Parathyroid adenoma (tissue), 2 donors: ENCODE data around the gene FTSJ3.
"Not testable (repeated sequence)": the region's sequence is repeated elsewhere in the genome, so short reads cannot be mapped to it uniquely, and the experiment has no call there.

Experiments
- H2AFZ ChIP-seq: fragments of 300-600 bp; sonication (generic); one replicate; pipeline ENCODE4 v1.7.0; 2017; ENCODE audit warnings: antibody characterized with exemption, mild to moderate bottlenecking
- H3K27ac ChIP-seq: fragments of 300-600 bp; sonication (generic); one replicate; pipeline ENCODE4 v1.7.0; 2017
- H3K27me3 ChIP-seq: fragments of 300-600 bp; sonication (generic); one replicate; pipeline ENCODE4 v1.7.0; 2017; ENCODE audit warnings: low read length; ENCODE audit not compliant: control insufficient read depth, insufficient read depth
- H3K36me3 ChIP-seq: fragments of 300-600 bp; sonication (generic); one replicate; pipeline ENCODE4 v1.7.0; 2017; ENCODE audit warnings: low read length; ENCODE audit not compliant: control insufficient read depth, insufficient read depth
- H3K4me1 ChIP-seq: fragments of 300-600 bp; sonication (generic); one replicate; pipeline ENCODE4 v1.7.0; 2017; ENCODE audit warnings: control low read depth
- H3K4me2 ChIP-seq: fragments of 300-600 bp; sonication (generic); one replicate; pipeline ENCODE4 v1.7.0; 2017; ENCODE audit warnings: low read length
- H3K4me3 ChIP-seq: fragments of 300-600 bp; sonication (generic); one replicate; pipeline ENCODE4 v1.7.0; 2017; ENCODE audit warnings: low read depth, low read length
- H3K79me2 ChIP-seq: fragments of 300-600 bp; sonication (generic); one replicate; pipeline ENCODE4 v1.7.0; 2017; ENCODE audit warnings: control low read depth
- H3K9ac ChIP-seq: fragments of 300-600 bp; sonication (generic); one replicate; pipeline ENCODE4 v1.7.0; 2017; ENCODE audit warnings: mild to moderate bottlenecking
- H3K9me3 ChIP-seq: fragments of 300-600 bp; sonication (generic); one replicate; pipeline ENCODE4 v1.7.0; 2017; ENCODE audit warnings: low read length; ENCODE audit not compliant: control insufficient read depth
- TF ChIP-seq, protein P1 (sequence below): fragments of 300-600 bp; sonication (generic); IDR thresholded peaks from one replicate; pipeline ENCODE4 v1.7.0; 2017; ENCODE audit warnings: antibody characterized with exemption, mild to moderate bottlenecking
- donor health status: primary hyperparathyroidism.

FTSJ3 gene

DNA sequence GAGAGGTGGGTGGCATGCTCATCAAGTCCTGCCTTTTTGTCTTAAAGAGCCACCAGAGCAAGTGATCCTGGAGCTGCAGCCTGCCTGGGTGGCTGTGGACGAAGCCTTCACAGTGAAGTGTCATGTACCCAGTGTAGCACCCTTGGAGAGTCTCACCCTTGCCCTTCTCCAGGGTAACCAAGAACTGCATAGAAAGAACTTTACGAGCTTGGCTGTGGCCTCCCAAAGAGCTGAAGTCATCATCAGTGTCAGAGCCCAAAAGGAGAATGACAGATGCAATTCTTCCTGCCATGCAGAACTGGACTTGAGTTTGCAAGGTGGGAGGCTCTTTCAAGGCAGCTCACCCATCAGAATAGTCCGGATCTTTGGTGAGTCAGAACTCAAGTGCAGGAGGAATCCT is 31.8 kb upstream of the FTSJ3 start:
- Histone ChIP-seq H3K27me3 (no peaks in the 10 kb centered on the region), H3K4me3 (no peak overlapping the region), H3K36me3 (no peaks in the 10 kb centered on the region), H3K9me3 (no peaks in the 10 kb centered on the region), H3K27ac (no peak overlapping the region), H3K4me2 (no peak overlapping the region), H3K79me2 (no peaks in the 10 kb centered on the region), H2AFZ (no peak overlapping the region), H3K4me1 (no peaks in the 10 kb centered on the region), H3K9ac (no peak overlapping the region)
- TF ChIP-seq, protein P1, sequence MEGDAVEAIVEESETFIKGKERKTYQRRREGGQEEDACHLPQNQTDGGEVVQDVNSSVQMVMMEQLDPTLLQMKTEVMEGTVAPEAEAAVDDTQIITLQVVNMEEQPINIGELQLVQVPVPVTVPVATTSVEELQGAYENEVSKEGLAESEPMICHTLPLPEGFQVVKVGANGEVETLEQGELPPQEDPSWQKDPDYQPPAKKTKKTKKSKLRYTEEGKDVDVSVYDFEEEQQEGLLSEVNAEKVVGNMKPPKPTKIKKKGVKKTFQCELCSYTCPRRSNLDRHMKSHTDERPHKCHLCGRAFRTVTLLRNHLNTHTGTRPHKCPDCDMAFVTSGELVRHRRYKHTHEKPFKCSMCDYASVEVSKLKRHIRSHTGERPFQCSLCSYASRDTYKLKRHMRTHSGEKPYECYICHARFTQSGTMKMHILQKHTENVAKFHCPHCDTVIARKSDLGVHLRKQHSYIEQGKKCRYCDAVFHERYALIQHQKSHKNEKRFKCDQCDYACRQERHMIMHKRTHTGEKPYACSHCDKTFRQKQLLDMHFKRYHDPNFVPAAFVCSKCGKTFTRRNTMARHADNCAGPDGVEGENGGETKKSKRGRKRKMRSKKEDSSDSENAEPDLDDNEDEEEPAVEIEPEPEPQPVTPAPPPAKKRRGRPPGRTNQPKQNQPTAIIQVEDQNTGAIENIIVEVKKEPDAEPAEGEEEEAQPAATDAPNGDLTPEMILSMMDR, result no peak

DNA sequence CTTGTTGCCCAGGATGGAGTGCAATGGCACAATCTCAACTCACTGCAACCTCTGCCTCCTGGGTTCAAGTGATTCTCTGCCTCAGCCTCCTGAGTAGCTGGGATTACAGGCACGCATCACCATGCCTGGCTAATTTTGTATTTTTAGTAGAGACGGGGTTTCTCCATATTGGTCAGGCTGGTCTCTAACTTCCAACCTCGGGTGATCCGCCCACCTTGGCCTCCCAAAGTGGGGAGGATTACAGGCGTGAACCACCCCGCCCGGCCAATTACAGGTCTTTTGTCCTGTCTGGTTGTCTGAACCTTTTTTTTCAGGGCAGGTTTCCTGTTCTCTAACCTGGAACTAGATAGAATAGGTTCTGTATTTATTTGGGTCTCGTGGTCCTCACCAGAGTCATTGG is 29.0 kb upstream of the FTSJ3 start:
- not testable (repeated sequence) for H3K4me1 ChIP-seq, H3K9me3 ChIP-seq, H3K79me2 ChIP-seq, H3K4me2 ChIP-seq, H2AFZ ChIP-seq, H3K36me3 ChIP-seq, H3K27me3 ChIP-seq, H3K9ac ChIP-seq, H3K27ac ChIP-seq, H3K4me3 ChIP-seq

DNA sequence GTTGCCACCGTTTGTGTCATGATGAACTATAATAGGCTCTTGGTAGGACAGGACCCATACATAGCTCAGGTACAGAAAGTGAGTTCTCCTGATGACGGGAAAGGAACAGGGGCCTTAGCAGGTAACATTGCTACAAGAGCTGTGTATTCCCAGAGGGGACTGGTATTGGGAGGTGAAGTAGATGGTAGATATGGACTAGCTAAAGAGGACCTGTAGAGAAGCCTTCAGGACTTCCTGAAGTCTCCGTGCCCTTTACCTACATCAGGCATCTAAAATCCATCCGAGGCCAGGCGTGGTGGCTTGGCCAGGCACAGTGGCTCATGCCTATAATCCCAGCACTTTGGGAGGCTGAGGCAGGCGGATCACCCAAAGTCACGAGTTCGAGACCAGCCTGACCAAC is 27.7 kb upstream of the FTSJ3 start:
- H3K4me1 ChIP-seq, result peaks cover 3% of the 10 kb centered on the region
- TF ChIP-seq, protein P1, result no peak
- H3K4me2 ChIP-seq, result no peak overlapping the region
- H3K9ac ChIP-seq, result no peak overlapping the region
- H3K27me3 ChIP-seq, result no peaks in the 10 kb centered on the region
- H3K9me3 ChIP-seq, result no peaks in the 10 kb centered on the region
- H3K79me2 ChIP-seq, result no peaks in the 10 kb centered on the region
- no peak overlapping the region for H2AFZ ChIP-seq
- H3K36me3 ChIP-seq, result no peaks in the 10 kb centered on the region
- no peak overlapping the region for H3K4me3 ChIP-seq
- H3K27ac ChIP-seq, result no peak overlapping the region

DNA sequence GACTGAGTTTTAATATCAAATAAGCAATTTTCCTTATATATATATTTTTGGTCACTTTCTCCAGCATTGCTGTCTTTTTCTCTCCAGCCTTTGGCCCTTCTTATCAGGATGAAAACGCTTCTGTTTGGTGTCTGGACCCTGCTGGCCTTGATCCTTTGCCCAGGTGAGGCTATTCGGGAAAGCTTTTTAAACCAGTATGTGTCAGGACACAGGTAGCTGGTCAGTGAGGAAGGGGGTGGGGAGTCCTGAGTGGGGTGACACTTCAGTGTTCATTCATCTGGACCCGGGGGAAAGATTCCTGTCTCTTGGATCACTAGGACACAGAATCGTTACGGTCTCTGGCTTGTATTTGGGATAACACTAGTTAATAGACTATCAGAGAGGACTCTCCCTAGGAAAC is 27.2 kb upstream of the FTSJ3 start:
- H2AFZ ChIP-seq, result no peak overlapping the region
- TF ChIP-seq, protein P1, result no peak
- H3K4me1 ChIP-seq, result peaks cover 3% of the 10 kb centered on the region
- no peak overlapping the region for H3K4me3 ChIP-seq
- H3K9me3 ChIP-seq, result no peaks in the 10 kb centered on the region
- no peak overlapping the region for H3K4me2 ChIP-seq
- no peaks in the 10 kb centered on the region for H3K27me3 ChIP-seq
- no peaks in the 10 kb centered on the region for H3K36me3 ChIP-seq
- H3K9ac ChIP-seq, result no peak overlapping the region
- H3K79me2 ChIP-seq, result no peaks in the 10 kb centered on the region
- no peak overlapping the region for H3K27ac ChIP-seq

DNA sequence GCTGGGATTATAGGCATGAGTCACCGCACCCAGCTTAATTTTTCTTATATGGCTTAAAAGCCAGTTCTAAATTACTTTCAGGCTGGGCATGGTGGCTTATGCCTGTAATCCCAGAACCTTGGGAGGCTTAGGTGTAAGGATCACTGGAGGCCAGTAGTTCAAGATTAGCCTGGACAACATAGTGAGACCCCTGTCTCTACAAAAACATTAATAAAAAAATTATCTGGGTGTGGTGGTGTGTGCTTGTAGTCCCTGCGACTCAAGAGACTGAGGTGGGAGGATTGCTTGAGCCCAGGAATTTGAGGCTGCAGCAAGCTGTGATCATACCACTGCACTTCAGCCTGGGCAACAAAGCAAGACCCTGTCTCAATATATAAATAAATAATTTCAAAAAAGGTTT is 25.8 kb upstream of the FTSJ3 start:
- peaks cover 6% of the 10 kb centered on the region for H3K4me1 ChIP-seq
- no peak overlapping the region for H3K9ac ChIP-seq
- no peak overlapping the region for H3K27ac ChIP-seq
- no peak overlapping the region for H3K4me3 ChIP-seq
- no peak overlapping the region for H2AFZ ChIP-seq
- H3K27me3 ChIP-seq, result no peaks in the 10 kb centered on the region
- TF ChIP-seq, protein P1, result no peak
- no peaks in the 10 kb centered on the region for H3K9me3 ChIP-seq
- no peaks in the 10 kb centered on the region for H3K79me2 ChIP-seq
- H3K36me3 ChIP-seq, result no peaks in the 10 kb centered on the region
- H3K4me2 ChIP-seq, result no peak overlapping the region
